HG03045 (cell line): ENCODE data around the gene ORC4.
"Not testable (repeated sequence)": the region's sequence is repeated elsewhere in the genome, so short reads cannot be mapped to it uniquely, and the experiment has no call there.

Experiments
- ATAC-seq: cut with Tn5 transposase; IDR thresholded peaks from one replicate; pipeline ENCODE4 v1.9.1; 2021; ENCODE audit warnings: mild to moderate bottlenecking, moderate library complexity; ENCODE audit not compliant: unreplicated experiment

The ORC4 gene

GRCh38 chr2:148021059-148021861, 723 bp upstream of the ORC4 start, which contains the start of gene MBD5:
TSS of gene MBD5 (plus strand) at chr2:148021091.
- peak; percentile 39 for ATAC-seq

- ATAC-seq = no peak
Measured at GRCh38 chr2:148014616-148015015, 5.9 kb downstream of the ORC4 start.

- no peak for ATAC-seq
Measured at GRCh38 chr2:148013876-148014275, 6.7 kb downstream of the ORC4 start.

GRCh38 chr2:148008411-148008810, 12.1 kb downstream of the ORC4 start:
- not testable (repeated sequence) for ATAC-seq

GRCh38 chr2:148007219-148007900, 13.2 kb downstream of the ORC4 start:
- ATAC-seq = no peak

GRCh38 chr2:148006249-148007007, 14.1 kb downstream of the ORC4 start:
- no peak for ATAC-seq

GRCh38 chr2:148002420-148002819, 18.1 kb downstream of the ORC4 start:
- ATAC-seq = not testable (repeated sequence)

- no peak for ATAC-seq
Measured at GRCh38 chr2:148000095-148000494, 20.4 kb downstream of the ORC4 start.

- no peak for ATAC-seq
Measured at GRCh38 chr2:147999126-147999525, 21.4 kb downstream of the ORC4 start.

- ATAC-seq = no peak
Measured at GRCh38 chr2:147998203-147998602, 22.3 kb downstream of the ORC4 start.

GRCh38 chr2:147996828-147997227, 23.7 kb downstream of the ORC4 start:
- no peak for ATAC-seq

- not testable (repeated sequence) for ATAC-seq
Measured at GRCh38 chr2:147994965-147995364, 25.6 kb downstream of the ORC4 start.

- ATAC-seq = peak; percentile 76
Measured at GRCh38 chr2:147989809-147990403, 30.6 kb downstream of the ORC4 start.

- ATAC-seq = no peak
Measured at GRCh38 chr2:147989102-147989501, 31.4 kb downstream of the ORC4 start.

GRCh38 chr2:147980940-147981528, 39.5 kb downstream of the ORC4 start:
- ATAC-seq = no peak

GRCh38 chr2:147977679-147978078, 42.9 kb downstream of the ORC4 start:
- no peak for ATAC-seq

- ATAC-seq = no peak
Measured at GRCh38 chr2:147976102-147976501, 44.4 kb downstream of the ORC4 start.

GRCh38 chr2:147968571-147968970, 52.0 kb downstream of the ORC4 start:
- no peak for ATAC-seq

GRCh38 chr2:147952118-147952517, 68.4 kb downstream of the ORC4 start:
- no peak for ATAC-seq

- no peak for ATAC-seq
Measured at GRCh38 chr2:147945660-147946059, 74.9 kb downstream of the ORC4 start.

- no peak for ATAC-seq
Measured at GRCh38 chr2:147939313-147939712, 81.2 kb downstream of the ORC4 start.
